GM10266 (cell line): ENCODE results near the gene ANKS4B.
"Not testable (repeated sequence)": the region's sequence is repeated elsewhere in the genome, so short reads cannot be mapped to it uniquely, and the experiment has no call there.

Experiments
- DNase-seq: peaks from one replicate; pipeline ENCODE4 v3.0.0; 2012; ENCODE audit errors: extremely low spot score
- CTCF ChIP-seq: IDR thresholded peaks from 2 replicates; pipeline ENCODE4 v1.5.1; 2012; ENCODE audit warnings: mild to moderate bottlenecking, low read depth; ENCODE audit not compliant: control insufficient read depth, insufficient read depth; ENCODE audit errors: missing control alignments

Gene ANKS4B

GRCh38 chr16:21268236-21268635, 34.7 kb downstream of the ANKS4B start:
- no peak for DNase-seq
- TF ChIP-seq CTCF: no peak

GRCh38 chr16:21272253-21272652, 38.8 kb downstream of the ANKS4B start:
- no peak for TF ChIP-seq CTCF
- DNase-seq: no peak

- not testable (repeated sequence) for DNase-seq
Observed at GRCh38 chr16:21272763-21273162, 39.3 kb downstream of the ANKS4B start.

GRCh38 chr16:21274172-21274726, 40.8 kb downstream of the ANKS4B start:
- no peak for DNase-seq
- no peak for TF ChIP-seq CTCF

GRCh38 chr16:21275529-21275928, 42.0 kb downstream of the ANKS4B start:
- TF ChIP-seq CTCF: no peak
- no peak for DNase-seq

- no peak for DNase-seq
Observed at GRCh38 chr16:21276090-21276489, 42.6 kb downstream of the ANKS4B start.

GRCh38 chr16:21277045-21277926, 43.8 kb downstream of the ANKS4B start:
- DNase-seq: no peak
- no peak for TF ChIP-seq CTCF

More at GRCh38 chr16:21276090-21276489, 42.6 kb downstream of the ANKS4B start:
- TF ChIP-seq CTCF: no peak
